NCI-H2227 treated with DMSO at 0.1 percent for 48 hours (cell line): Measurements from ENCODE around the gene CELF2.

Experiments used
- DNase-seq: peaks from one replicate; lab custom pipeline; 2025; lab: John Stamatoyannopoulos, UW

The CELF2 gene

DNA sequence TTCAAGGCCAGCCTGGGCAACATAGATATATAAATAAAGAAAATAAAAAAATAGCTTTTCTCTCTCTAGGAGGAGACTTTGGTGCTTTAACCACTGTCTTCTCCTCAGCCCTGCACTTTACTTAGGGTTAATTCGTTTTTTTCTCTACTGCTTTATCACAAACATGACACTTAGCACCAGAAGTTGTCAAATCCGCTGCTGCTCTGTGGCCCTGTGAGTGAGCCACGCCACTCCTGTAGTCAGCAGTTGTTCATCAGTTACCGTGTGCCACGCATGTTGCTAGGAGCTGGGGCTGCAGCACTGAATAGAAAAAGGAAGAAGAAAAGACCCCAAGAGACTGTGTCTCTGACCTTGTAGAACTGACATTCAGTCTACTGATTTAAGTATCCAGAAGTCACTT, 232.6 kb downstream of the CELF2 start:
- DNase-seq = no peak

DNA sequence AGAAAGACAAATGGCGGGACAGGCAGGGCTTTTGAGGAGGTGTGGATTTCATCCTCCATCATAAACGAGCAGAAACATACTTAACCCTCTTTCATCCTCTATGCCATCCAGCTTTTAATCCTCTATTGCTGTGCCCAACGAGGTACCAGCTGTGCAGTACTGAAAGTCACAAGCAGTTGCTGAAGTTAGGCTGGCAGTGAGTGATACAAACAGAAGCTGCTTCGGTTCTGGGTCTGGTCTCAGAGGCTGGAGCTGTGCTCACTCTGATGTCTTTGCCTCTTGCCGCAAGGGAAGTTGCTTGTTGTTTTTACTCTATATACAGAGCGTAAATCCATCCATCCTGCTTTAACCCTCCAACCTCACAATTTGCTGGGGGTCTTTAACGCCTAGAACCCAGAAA, 235.2 kb downstream of the CELF2 start:
- no peak for DNase-seq

DNA sequence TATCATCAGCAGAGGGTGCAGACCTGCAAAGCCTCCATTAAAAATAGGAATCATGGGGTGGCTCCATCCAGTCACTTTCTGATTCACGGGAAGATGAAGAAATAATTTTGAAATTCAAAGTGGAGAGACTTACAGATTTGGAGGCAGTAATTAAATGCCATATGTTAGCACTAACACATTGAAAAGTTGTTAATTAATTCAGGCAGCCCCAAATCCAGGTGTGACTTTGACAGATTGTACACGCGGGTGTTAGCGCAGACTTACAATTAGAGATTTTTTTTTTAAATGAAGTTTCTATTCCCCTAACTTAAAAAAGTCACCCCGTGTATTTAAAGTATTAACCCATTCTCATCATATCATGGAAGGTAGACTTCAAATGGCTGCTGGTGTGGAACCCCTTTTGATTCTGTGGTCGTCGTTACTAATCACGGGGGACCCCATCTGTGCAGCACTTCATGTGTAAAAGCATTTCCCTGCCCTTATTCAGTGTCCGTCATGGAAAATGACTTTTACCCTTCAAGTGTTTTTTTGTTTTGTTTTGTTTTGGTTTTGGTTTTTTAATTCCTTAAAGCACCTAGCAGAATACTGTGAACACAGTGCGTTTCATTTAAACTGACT, 235.8 kb downstream of the CELF2 start:
- no peak for DNase-seq

DNA sequence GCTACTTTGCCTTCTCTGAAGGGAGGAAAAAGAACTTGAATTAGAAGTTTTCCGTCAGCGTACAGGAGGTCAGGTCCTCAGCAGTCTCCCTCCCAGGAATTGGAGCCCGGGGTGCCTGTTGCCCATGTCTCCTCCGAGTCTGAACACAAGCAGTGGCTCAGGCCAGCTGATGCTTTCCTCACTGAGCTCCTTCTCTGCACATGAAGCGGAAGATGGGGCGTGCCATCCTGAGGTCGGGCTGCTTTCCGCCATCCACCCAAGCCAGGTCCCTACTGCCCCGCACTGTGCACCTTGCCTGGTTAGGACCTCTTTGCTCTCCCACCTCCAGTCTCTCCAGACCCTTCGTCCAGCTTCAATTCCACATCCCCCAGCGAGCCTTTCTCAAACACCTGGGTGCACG, 237.5 kb downstream of the CELF2 start:
- DNase-seq = no peak

DNA sequence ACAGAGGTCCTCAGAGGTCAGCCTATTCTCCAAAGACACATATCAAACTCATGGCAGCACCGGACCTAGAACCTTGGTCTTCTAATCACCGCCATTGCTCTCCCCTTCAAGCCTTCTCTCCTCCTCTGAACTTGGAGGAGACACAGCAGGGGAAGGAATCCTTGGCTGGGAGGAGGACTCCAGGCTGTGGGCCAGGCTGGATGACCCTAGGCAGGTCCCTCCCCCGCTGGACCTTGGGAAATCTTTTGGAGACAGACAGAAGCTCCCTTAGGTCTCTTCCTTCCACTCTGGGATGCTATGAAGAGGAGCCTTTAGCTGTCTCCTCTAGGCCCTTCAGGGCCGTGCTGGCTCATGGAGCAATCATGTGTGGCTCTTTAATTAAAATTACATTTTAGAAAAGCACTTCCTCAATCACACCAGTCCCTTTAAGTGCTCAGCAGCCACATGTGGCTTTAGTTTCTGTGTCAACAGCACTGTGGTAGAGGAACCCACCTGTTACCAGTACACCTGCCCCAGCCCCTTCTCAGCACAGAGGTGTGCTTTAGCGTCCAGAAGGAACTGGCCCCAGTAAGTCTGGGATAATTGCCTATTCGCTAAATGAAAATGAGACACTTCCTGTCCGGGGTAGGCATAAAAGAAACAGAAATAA, 238.2 kb downstream of the CELF2 start:
- DNase-seq = no peak

DNA sequence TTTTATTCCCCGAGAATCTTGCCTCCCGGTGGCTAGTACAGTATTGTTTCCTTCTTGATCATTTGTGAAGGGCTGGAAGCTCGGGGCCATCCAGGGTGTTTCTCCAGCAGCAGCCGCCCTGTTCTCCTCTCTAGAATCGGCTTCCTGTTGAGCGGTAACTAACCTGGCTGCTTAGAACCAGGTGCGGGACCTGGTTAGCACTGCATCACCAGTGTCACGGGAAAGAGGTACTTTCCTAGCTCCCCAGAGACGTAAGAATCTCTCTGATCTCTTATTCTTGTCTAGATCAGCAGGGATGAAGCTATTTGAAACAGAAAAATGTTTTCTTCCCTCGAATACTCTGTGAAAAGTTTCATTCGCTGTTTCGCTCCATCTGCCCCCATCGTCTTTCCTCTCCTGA, 239.2 kb downstream of the CELF2 start:
- no peak for DNase-seq

DNA sequence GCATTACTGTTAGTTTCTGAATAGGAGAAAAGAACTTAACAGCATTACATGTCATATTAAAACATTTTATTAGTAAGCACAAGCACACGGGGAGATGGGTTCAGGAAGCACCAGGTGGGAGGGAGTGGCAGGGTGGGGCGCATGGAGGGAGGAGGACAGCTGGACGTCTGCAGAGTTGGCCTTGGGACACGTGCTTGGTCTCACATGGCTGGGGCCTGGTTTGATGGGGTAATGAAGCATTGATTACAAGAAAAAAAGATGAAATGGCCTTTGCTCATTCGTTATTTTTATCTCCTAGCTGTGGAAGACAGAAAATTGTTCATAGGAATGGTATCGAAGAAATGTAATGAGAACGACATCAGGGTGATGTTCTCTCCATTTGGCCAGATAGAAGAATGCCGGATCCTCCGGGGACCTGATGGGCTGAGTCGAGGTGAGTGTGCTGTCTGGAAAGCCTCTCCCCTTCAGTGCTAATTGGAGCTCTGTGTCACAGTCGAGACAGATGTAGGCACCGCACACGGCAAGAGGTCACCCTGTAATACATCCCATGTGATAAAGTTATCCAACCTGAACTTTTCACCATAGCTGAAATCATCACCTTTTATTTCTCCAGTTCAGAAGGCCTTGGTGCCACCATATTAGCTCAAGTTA, 239.9 kb downstream of the CELF2 start:
- DNase-seq = no peak

DNA sequence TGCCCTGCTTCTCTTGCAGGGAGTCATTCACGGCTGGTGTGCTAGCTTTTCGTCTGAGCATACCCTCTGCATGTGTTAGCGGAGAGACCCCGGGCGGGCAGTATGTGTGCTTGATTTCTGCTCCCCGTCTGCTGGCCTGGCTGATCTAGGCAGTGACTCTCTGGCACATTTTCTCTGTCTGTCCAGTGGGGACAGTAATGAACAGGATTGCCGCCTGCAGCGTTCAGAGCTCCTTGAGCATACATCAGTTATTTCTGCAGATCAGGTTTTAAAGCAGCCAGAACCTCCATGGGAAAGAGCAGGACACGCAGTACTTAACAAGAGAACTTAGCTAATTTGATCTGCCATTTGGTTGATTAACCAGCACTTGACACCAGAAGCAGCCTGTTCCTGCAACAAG, 242.5 kb downstream of the CELF2 start:
- DNase-seq = no peak

DNA sequence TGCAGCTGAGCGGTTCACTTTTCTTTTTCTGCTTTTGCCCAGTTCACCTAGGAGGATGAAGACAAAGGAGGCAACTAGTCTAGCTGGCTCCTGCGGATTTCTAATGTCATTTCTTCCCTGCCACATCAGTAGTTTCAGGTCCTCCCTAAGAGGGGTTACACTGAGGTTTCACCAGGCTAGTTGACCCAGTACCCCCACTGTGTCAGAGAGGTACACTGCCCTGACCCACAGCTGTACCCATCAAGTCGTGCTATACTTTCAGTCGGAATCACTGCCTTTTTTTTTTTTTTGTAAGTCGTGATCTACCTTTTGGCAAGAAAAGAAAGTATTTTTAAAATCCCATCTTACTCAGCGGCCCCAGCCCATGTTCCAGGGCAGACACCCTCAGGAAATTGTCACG, 243.5 kb downstream of the CELF2 start:
- DNase-seq = no peak

DNA sequence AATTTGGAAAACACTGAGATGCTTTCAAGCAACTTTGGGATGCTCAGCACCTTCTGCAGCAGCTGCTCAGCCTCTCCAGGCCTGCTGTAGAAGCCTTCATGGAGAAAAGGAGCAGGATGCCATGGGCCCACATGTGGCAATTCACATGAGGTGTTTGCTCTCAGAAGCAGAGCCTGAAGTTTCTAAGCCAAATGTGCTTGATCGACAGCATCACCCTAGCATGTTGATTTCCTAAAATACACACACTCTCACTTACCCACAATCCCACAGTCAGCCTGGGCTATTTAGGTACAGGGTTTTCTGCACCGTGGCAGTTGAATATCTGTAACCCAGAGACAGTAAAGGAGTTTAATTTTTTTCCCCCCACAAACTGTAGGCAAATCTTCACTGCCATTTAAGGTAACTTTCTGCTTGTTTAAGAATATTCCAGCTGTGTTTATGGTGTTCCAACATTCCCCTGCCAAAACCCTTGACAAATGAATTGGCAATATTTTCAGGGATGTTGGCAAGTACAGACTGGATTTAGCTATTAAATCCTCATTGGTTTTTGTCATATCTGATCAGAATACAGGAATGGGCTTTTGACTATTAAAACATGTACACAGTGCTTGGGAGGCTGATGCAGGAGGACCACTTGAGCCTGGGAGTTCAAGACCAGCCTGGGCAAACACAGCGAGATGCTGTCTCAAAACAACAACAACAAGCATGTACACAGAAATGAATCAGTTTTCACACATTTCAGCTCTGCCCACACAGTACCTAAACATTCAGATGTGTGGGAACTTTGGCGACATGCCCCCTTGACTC, 244.2 kb downstream of the CELF2 start:
- DNase-seq = no peak

DNA sequence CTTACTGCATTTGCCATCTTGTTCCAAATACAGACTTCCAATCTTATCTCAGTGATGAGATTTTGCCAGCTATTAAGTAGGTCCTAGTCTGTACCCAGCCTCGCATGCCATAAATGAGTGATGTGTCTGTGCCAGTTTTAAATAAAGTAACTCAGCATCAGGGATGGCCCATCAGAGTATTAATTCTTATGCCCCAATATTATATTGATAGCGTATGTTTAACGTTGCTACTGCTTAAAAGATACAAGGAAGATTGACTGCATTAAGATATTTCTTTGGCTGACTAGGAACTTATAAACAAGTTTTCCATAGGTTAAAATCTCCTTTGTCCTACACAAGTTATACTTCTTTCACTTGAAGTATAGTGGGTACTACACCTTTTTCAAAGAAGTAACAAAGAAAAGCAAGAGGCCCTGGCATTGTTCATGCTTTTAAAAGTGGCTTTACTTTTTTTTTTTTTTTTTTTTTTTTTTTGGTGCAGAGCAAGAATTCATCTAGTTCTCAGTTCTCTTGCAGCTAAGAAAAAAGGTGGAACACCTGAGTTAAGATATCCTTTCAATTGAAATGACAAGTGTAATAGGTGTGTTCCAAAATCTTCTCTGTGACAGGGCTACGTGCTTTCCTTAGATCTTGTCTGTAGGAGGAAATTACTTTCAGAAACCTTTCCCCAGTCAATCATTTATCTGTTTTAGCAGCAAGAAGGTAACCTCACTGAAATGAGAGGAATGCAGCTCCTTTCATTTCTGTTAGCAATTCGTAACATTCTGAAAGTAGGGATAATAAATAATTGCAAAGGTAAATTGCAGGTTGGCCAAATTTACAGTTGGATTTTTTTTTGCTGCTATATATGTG, 245.0 kb downstream of the CELF2 start:
- no peak for DNase-seq

DNA sequence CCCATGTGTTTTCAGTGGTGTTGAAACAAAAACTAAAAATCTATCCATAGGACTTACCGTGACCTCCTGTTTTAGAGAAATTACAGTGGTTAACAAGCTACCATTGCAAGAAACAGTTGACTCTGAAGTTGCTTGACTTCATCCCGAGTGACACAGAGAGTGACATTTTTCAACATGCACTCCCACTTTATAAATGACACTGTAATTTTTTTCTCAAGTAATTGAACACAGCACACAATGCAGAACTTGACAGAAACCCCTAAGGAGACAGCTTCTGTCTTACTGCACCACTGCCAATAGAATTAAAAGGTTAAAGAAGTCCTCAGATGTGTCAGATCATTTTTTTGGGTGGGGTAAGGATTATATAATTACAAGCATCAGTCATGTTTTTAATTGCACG, 246.1 kb downstream of the CELF2 start:
- DNase-seq = no peak

DNA sequence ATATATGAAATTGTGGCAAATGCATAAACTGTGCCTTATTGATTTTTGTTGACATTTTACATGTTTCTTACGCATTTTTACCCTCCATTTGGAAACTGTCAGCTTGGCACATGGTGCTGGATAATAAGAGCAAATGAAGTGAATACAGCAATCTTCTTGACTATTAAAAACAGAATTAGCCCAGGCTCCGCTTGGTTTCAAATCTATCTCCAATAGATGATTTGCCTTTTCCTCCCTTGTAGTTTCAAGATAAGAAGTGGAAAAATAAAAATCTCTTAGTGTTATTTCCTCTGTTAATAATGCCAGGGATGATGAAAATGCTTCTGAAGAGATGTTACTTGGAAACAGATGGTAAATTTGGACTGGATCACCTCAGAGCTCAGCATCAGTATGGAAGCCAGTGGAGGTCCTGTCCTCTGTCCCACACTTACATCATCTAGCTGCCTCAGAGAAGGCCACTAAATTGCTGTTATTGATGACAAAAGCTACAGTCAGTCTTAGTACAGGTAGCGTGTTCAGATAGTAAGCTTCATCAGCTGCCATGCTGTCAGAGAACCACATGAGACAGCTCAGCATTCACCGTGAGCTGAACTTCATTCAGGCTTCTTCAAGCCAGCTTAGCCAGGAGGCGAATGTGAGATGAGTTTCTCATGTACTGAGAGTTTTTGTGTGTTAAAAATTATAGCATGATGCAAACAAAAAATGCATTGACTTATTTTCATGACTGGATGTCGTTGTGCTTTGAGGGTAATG, 246.8 kb downstream of the CELF2 start:
- DNase-seq = no peak

DNA sequence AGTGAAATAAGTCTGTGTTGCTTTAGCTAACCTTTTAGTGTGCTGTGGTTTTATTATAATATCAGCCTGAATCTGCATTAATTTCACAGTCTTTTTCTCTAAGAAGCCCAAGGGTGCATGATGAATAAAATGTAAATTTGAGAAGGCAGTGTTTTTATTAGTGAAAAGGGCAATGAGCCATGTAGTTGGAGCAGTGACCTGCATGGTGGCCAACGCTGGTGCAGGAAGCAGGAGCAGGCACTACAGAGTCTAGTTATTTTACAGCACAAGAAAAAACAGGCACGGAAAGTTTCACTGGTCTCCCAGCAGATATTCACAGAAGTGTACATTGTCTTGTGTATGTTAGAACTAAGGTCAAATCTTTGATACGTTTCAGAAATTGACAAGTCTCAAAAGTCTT, 247.8 kb downstream of the CELF2 start:
- DNase-seq = no peak

DNA sequence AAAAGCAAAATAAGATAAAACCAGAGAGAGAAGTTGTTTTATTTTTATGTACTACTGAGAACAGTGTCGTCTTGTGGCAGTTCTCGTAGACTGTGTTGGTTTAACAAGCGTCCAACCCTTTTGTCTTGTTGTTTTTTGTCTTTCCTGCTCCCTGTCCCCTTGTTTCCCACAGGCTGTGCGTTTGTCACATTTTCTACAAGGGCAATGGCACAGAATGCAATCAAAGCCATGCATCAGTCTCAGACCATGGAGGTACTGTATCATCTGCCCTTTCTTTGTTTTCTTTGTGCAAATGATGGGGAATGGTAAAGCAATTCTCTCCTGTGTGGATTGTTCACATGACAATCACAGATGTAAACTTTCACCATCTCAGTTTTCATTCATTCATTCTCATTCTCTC, 248.8 kb downstream of the CELF2 start:
- no peak for DNase-seq

DNA sequence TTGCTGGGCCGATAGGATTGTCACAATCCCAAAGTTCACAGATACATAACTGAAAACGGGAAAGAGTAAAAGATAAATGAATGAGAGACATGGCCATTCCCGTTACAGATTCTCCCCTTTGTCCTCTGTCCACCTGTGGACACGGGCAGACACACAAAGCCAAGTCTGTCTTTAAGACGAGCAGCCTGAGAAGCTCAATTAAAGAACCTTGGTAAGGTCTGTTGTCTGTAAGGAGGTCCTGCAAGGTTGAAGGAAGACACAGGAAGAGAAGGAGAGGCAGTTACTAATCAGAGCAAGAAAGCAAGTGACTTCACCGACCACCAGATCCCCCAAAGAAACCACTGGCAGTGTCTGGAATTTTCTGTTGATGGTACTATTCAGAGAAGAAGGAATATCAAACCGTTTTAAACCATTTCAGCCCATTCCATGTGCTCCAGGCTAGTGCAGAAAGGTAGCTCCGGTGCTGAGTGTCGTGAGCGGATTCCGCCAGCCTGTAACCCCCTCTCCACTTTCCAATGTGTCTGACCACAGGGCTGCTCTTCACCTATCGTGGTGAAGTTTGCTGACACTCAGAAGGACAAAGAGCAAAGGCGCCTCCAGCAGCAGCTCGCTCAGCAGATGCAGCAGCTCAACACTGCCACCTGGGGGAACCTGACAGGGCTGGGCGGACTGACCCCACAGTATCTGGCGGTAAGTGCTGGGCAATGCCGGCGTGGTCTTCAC, 252.6 kb downstream of the CELF2 start:
- no peak for DNase-seq

DNA sequence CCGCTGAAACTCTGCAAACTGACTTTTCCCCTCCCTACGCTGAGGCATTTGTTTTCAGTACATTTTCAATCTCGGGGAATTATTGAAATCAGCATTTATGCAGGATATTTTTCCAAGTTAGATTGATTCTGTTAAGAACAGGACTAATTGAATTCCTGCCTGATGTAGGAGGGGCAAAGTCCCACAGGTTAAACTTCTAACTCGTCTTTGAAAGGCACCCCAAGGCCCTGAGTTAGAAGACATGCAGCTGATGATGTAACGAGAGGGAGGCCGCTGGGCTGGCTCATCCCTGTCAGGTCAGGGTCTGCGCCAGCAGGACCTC, 253.1 kb downstream of the CELF2 start:
- DNase-seq = no peak

DNA sequence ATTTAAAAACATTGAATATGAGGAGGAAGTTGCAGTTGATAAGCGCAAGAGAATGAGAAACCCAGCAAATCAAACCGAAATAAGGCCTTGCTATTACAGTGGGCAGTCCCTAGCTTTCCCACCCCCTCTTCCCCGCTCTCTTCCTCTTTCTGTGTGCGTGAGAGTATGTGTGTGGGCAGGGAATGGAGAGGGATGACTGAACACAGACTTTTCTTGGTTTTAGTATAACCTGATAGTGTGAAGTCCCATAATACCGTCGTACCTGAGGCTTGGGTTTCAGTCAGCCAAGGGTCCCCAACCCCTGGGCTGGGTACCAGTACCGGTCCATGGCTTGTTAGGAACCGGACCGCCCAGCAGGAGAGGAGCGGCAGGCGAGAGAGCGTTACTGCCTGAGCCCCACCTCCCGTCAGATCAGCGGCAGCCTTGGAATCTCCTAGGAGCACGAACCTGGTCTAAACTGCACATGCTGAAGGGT, 255.3 kb downstream of the CELF2 start:
- no peak for DNase-seq

DNA sequence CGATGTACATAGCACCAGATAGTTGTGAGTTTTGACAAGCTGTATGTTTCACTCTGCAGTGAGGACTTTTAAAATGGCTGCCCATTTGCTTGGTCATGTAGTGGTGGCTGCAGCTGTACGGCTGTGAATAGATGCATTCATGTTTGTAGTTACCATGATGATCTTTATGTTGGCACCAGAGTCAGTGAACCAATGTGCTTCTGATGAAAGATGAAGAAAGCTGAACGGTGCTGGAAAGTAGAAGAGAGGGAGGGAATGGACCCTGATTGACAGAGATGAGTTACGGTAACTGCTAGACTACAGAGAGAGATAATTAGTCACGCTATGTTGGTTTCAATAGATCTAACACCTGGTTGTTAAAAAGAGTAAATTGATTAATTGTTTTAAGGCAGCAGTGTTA, 256.8 kb downstream of the CELF2 start:
- DNase-seq = no peak

DNA sequence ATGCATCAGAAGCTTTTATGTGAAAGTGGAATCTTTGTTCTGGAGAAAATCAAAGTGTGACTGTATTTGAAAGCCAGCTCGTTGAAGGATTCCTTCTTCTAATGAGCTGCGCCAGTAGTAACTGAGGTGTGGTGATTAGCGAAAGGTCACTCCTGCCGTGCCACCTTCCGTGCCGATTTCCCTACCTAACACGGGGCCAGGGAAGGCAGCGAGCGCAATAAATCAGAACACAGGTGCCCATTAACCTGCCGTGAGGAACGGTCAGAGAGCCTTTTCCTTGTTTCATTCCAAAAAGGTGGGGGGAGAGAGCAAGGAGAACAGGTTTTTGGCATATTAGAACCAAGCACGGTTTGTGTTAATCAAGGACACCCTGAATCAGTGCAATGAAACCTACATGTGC, 258.0 kb downstream of the CELF2 start:
- DNase-seq = no peak
